ENCODE data around the gene OR4S1. TPM values are rescaled to one million over a fixed set of nuclear protein-coding genes. Genes with fewer than 3 reads are reported as not detected.

OR4S1 gene
- not detected in 5 replicates for total RNA-seq (2022; extraction: Qiagen RNA extraction)

GRCh38 chr11:48305923-48306322, at the start of gene OR4S1:
TSS of gene OR4S1 (plus strand) at chr11:48306223. CDS start at chr11:48306223, 0 bp downstream.

GRCh38 chr11:48263423-48263911, 42.6 kb upstream of the OR4S1 start, which contains the start of gene OR4X1:
TSS of gene OR4X1 (plus strand) at chr11:48263861. CDS start at chr11:48263861, 0 bp downstream.

GRCh38 chr11:48324620-48325019, 18.6 kb downstream of the OR4S1 start, which contains the start of gene OR4C3:
TSS of gene OR4C3 (plus strand) at chr11:48324920. CDS start at chr11:48325022, 102 bp downstream.

Other genes starting within 250 kb of the OR4S1 start
- gene OR4B1, start 89.4 kb upstream of the OR4S1 start, total RNA-seq (2022; extraction: Qiagen RNA extraction), result not detected in 5 replicates
- not detected in 5 replicates for gene OR4X2, start 61.1 kb upstream of the OR4S1 start, total RNA-seq (2022; extraction: Qiagen RNA extraction)
- gene OR4X1, start 42.4 kb upstream of the OR4S1 start, total RNA-seq (2022; extraction: Qiagen RNA extraction), result not detected in 5 replicates
- not detected in 5 replicates for gene OR4C3, start 18.7 kb downstream of the OR4S1 start, total RNA-seq (2022; extraction: Qiagen RNA extraction)
- gene OR4C5, start 60.2 kb downstream of the OR4S1 start, total RNA-seq (2022; extraction: Qiagen RNA extraction), result not detected in 5 replicates
- gene OR4A47, start 182.6 kb downstream of the OR4S1 start, total RNA-seq (2022; extraction: Qiagen RNA extraction), result not detected in 5 replicates